K562 (cell line): ENCODE measurements around the gene SAE1. TPM values are rescaled to one million over a fixed set of nuclear protein-coding genes. Genes with fewer than 3 reads are reported as not detected.

Source experiments
- ATAC-seq: fragments of 200-7000 bp; cut with Tn5 transposase; 3 replicates; pipeline ENCODE4 v1.9.1; 2020; ENCODE audit warnings: moderate library complexity
- BruUV-seq: library from RNA; stranded (reverse); fragments of 400-500 nt; replicated peaks from 2 replicates; lab custom pipeline; 2021; lab: Mats Ljungman, UMichigan
- CTCF ChIA-PET: fragments of 300-600 bp; formaldehyde crosslinking; extraction: SDS; loops from one replicate; lab custom pipeline; 2021; ENCODE audit warnings: low intra/inter-chr PET ratio; lab: Yijun Ruan, JAX
- POLR2A ChIA-PET: fragments of 300-600, 350-650 bp; sonication (Branson Sonifier 250); formaldehyde crosslinking; extraction: SDS; loops from one replicate; lab custom pipeline; 2021; ENCODE audit warnings: antibody characterized with exemption, inconsistent platforms; lab: Yijun Ruan, JAX
- DNase-seq, 4 experiments: peaks; one replicate each; pipeline versions ENCODE4 v3.0.0 to v3.0.0-alpha.2; 2011 to 2018; ENCODE audit warnings: low spot score in 3 of 4, mixed read lengths in 3 of 4; ENCODE audit errors: extremely low read depth in 1 of 4
- FAIRE-seq: peaks from 2 replicates; lab custom pipeline; 2011; peaks lifted over from hg19 to GRCh38; lab: Jason Lieb, UNC
- H2AFZ ChIP-seq: 2 replicates; pipeline ENCODE4 v1.6.0; 2011; ENCODE audit warnings: low read depth, low read length, control low read depth, inconsistent platforms
- H3K27ac ChIP-seq: fragments of 200-600 bp; 3 replicates; pipeline ENCODE4 v1.8.0; 2011; ENCODE audit warnings: low read depth, mild to moderate bottlenecking, control low read depth, inconsistent platforms, low read length, moderate library complexity, mixed read lengths; ENCODE audit errors: extremely low read depth
- H3K27me3 ChIP-seq, 2 experiments: fragments of 300-600 bp in 1 of 2; 2 replicates in 1 of 2; 3 replicates in 1 of 2; pipeline versions ENCODE4 v1.6.0 to v1.8.0; 2011; ENCODE audit warnings: inconsistent platforms in 2 of 2, low read length in 2 of 2, mild to moderate bottlenecking in 1 of 2, mixed read lengths in 1 of 2, moderate library complexity in 1 of 2; ENCODE audit not compliant: control insufficient read depth in 2 of 2, insufficient read depth in 2 of 2
- H3K36me3 ChIP-seq: fragments of 300-600 bp; 3 replicates; pipeline ENCODE4 v1.8.0; 2011; ENCODE audit warnings: mild to moderate bottlenecking, low read length, inconsistent platforms; ENCODE audit not compliant: control insufficient read depth, insufficient read depth
- H3K4me1 ChIP-seq, 2 experiments: fragments of 200-600 bp in 1 of 2; replicated peaks in 1 of 2; 2 replicates in 1 of 2; 3 replicates in 1 of 2; pipeline versions ENCODE4 v1.5.1 to v1.8.0; 2011; ENCODE audit warnings: inconsistent platforms in 2 of 2, low read length in 2 of 2, mild to moderate bottlenecking in 1 of 2, mixed read lengths in 1 of 2, moderate library complexity in 1 of 2; ENCODE audit not compliant: control insufficient read depth in 2 of 2, insufficient read depth in 2 of 2
- H3K4me2 ChIP-seq: 2 replicates; pipeline ENCODE4 v1.6.1; 2011; ENCODE audit warnings: low read length, control low read depth, inconsistent platforms, mixed read lengths; ENCODE audit not compliant: insufficient read depth
- H3K4me3 ChIP-seq: fragments of 200-600 bp; sonication (generic), shearing (Covaris generic); 2 replicates; pipeline ENCODE4 v1.5.1; 2016; ENCODE audit warnings: control low read depth, inconsistent platforms
- H3K79me2 ChIP-seq: fragments of 200-600 bp; 3 replicates; pipeline ENCODE4 v1.8.0; 2011; ENCODE audit warnings: low read length, inconsistent platforms; ENCODE audit not compliant: control insufficient read depth, insufficient read depth
- H3K9ac ChIP-seq, 2 experiments: 2 replicates each; pipeline versions ENCODE4 v1.6.0 to v1.6.1; 2011; ENCODE audit warnings: low read depth in 2 of 2, low read length in 2 of 2, control low read depth in 1 of 2, inconsistent platforms in 1 of 2, mild to moderate bottlenecking in 1 of 2, mixed read lengths in 1 of 2; ENCODE audit not compliant: insufficient read depth in 1 of 2
- H3K9me1 ChIP-seq: one replicate; pipeline ENCODE4 v1.6.0; 2011; ENCODE audit warnings: inconsistent platforms, mild to moderate bottlenecking, low read length, moderate library complexity; ENCODE audit not compliant: control insufficient read depth, insufficient read depth
- H3K9me3 ChIP-seq: replicated peaks from 2 replicates; pipeline ENCODE4 v1.5.1; 2011; ENCODE audit warnings: low read depth, low read length, inconsistent platforms; ENCODE audit not compliant: control insufficient read depth, insufficient read depth
- H4K20me1 ChIP-seq: replicated peaks from 2 replicates; pipeline ENCODE4 v1.6.1; 2011; ENCODE audit warnings: low read length, inconsistent platforms, mixed read lengths; ENCODE audit not compliant: control insufficient read depth, insufficient read depth
- BDP1 ChIP-seq: IDR thresholded peaks from 3 replicates; pipeline ENCODE4 v1.6.1; 2011; ENCODE audit not compliant: insufficient read length, insufficient read depth
- CBX1 ChIP-seq: sonication (generic); IDR thresholded peaks from 2 replicates; pipeline ENCODE4 v1.6.1; 2016; ENCODE audit warnings: antibody characterized with exemption, low read depth, mild to moderate bottlenecking
- FOXP1 ChIP-seq: sonication (generic); formaldehyde crosslinking; IDR thresholded peaks from 2 replicates; pipeline ENCODE4 v1.8.0; 2022; ENCODE audit warnings: mild to moderate bottlenecking, missing genetic modification reagents
- GATA2 ChIP-seq: sonication (generic); formaldehyde crosslinking; IDR thresholded peaks from 2 replicates; pipeline ENCODE4 v1.4.0; 2020; ENCODE audit warnings: mild to moderate bottlenecking, missing genetic modification reagents
- GTF3C2 ChIP-seq: IDR thresholded peaks from 3 replicates; pipeline ENCODE4 v1.6.1; 2011; ENCODE audit warnings: borderline replicate concordance, mild to moderate bottlenecking, moderate library complexity; ENCODE audit not compliant: insufficient read length; ENCODE audit errors: extremely low read depth
- HES1 ChIP-seq: fragments of 450-650 bp; IDR thresholded peaks from 2 replicates; pipeline ENCODE4 v1.6.1; 2016; ENCODE audit warnings: low read depth, mild to moderate bottlenecking, moderate library complexity
- JUN ChIP-seq, 2 experiments: sonication (generic) in 1 of 2; formaldehyde crosslinking in 1 of 2; IDR thresholded peaks; 2 replicates each; pipeline versions ENCODE4 v1.6.1 to v1.8.0; 2012 to 2022; ENCODE audit warnings: borderline replicate concordance in 2 of 2, mild to moderate bottlenecking in 2 of 2, improper control_type of control experiment in 1 of 2, low read depth in 1 of 2, low read length in 1 of 2, missing genetic modification reagents in 1 of 2
- KLF13 ChIP-seq: fragments of 450-650 bp; IDR thresholded peaks from 2 replicates; pipeline ENCODE4 v1.6.1; 2016; ENCODE audit warnings: missing genetic modification characterization, low read depth, mild to moderate bottlenecking, missing compliant biosample characterization, moderate library complexity, borderline replicate concordance
- NRF1 ChIP-seq, 2 experiments: fragments of 450-650 bp; IDR thresholded peaks in 1 of 2; conservative IDR thresholded peaks in 1 of 2; 2 replicates each; pipeline ENCODE4 v1.6.1; 2014; ENCODE audit warnings: mild to moderate bottlenecking in 2 of 2
- POLR2AphosphoS2 ChIP-seq: IDR thresholded peaks from 2 replicates; pipeline ENCODE4 v1.6.1; 2012; ENCODE audit warnings: low read length, improper control_type of control experiment
- RBM17 ChIP-seq: fragments of 200-400 bp; formaldehyde crosslinking; IDR thresholded peaks from 2 replicates; pipeline ENCODE4 v1.6.1; 2017; ENCODE audit warnings: low read depth, mild to moderate bottlenecking, low read length, borderline replicate concordance
- SLC30A9 ChIP-seq: fragments of 250-450 bp; sonication (Bioruptor Pico); IDR thresholded peaks from 2 replicates; pipeline ENCODE4 v1.8.0; 2022; ENCODE audit warnings: mild to moderate bottlenecking, moderate library complexity
- USF2 ChIP-seq: sonication (generic); formaldehyde crosslinking; IDR thresholded peaks from 2 replicates; pipeline ENCODE4 v1.5.0; 2020; ENCODE audit warnings: missing genetic modification reagents
- ZFPM2 ChIP-seq: fragments of 250-450 bp; sonication (Bioruptor Pico); IDR thresholded peaks from 2 replicates; pipeline ENCODE4 v1.5.1; 2022; ENCODE audit warnings: mild to moderate bottlenecking
- ZNF165 ChIP-seq: fragments of 250-450 bp; sonication (Bioruptor Pico); IDR thresholded peaks from 2 replicates; pipeline ENCODE4 v1.4.0; 2020; ENCODE audit warnings: borderline replicate concordance
- ZNF197 ChIP-seq: fragments of 200-800 bp; sonication (Bioruptor generic); IDR thresholded peaks from 2 replicates; pipeline ENCODE4 v1.6.1; 2016; ENCODE audit warnings: low read depth, missing genetic modification characterization, missing compliant biosample characterization
- ZNF408 ChIP-seq: fragments of 250-450 bp; sonication (Bioruptor Pico); IDR thresholded peaks from 2 replicates; pipeline ENCODE4 v1.4.0; 2020; ENCODE audit warnings: low read depth, mild to moderate bottlenecking, moderate library complexity
- WGBS: fragments of 100-300 bp; shearing (Covaris generic); methylation state at CpG from one replicate; pipeline ENCODE4 v1.1.6; 2016; ENCODE audit warnings: low coverage, mixed read lengths; ENCODE audit not compliant: insufficient coverage; ENCODE audit errors: missing lambda C conversion rate; 5-methylcytosine and 5-hydroxymethylcytosine counted together
- in situ Hi-C: fragments of 300-500 bp; cut with MboI; formaldehyde crosslinking; loops from 4 replicates; pipeline ENCODE4 v1.15.0; 2018; ENCODE audit warnings: inconsistent platforms, mixed read lengths
- intact Hi-C: fragments of 100-400 bp; cut with micrococcal nuclease; formaldehyde crosslinking; loops from 2 replicates; pipeline ENCODE4 v1.14.2; 2022
- polyA plus RNA-seq, 8 experiments: library from polyadenylated mRNA; depleted of rRNA in 4 of 8; stranded (reverse) in 5 of 8; unstranded in 3 of 8; fragments of >200 nt; fragmentation: Nextera tagmentation in 2 of 8; fragmentation: Illumina TruSeq in 1 of 8; extraction: Ambion mirVana in 2 of 8; extraction: Trizol in 1 of 8; gene quantifications; 2 replicates each; pipeline versions ENCODE4 v1.2.1 to v1.2.3, GENCODE V29; 2011 to 2014; ENCODE audit warnings: inconsistent platforms in 1 of 8, missing spikeins in 1 of 8
- total RNA-seq, 7 experiments: library from RNA; depleted of rRNA in 6 of 7; stranded (reverse); fragments of >200 nt in 6 of 7; fragmentation: Illumina TruSeq in 2 of 7; extraction: Trizol in 2 of 7; gene quantifications; 2 replicates each; pipeline versions ENCODE4 v1.2.1 to v1.2.3, GENCODE V29; 2011 to 2021; ENCODE audit warnings: low replicate concordance in 1 of 7

Gene SAE1
- total and polyA plus RNA-seq, 9 of the 15 experiments (the other 6 are each of a cell fraction or from before 2014, with no cell fraction given), result 82.8 to 299 (median 217) TPM

GRCh38 chr19:47203254-47203653, 72.6 kb downstream of the SAE1 start:
- Histone ChIP-seq H3K36me3 (peaks cover 81% of the 10 kb centered on the region), H4K20me1 (no peaks in the 10 kb centered on the region), H3K9me1 (no peaks in the 10 kb centered on the region), H3K79me2 (no peaks in the 10 kb centered on the region), H3K4me3 (no peak overlapping the region), H3K4me2 (no peak overlapping the region), H3K4me1 (no peaks in the 10 kb centered on the region), H3K27me3 (no peaks in the 10 kb centered on the region), H2AFZ (no peak overlapping the region), H3K9me3 (no peaks in the 10 kb centered on the region), H3K9ac (no peak overlapping the region), H3K27ac (no peak overlapping the region)
- ATAC-seq (no peak), FAIRE-seq (no peak), DNase-seq (no peak)
- intact Hi-C loops (no loop called here), in situ Hi-C loops (no loop called here)
- ChIA-PET POLR2A (interaction anchor here (1.7 to 2.5 kb wide), 2 partner anchors 23 to 41 kb away, joined by 6 to 7 read pairs; no protein-coding TSS in a partner anchor), CTCF (no interaction called here)
- BruUV-seq, result no TSS peak
- TF ChIP-seq ZNF408 (CRISPR knock-in tag) (no peak), ZNF165 (CRISPR knock-in tag) (no peak), GATA2 (no peak), POLR2AphosphoS2 (no peak), SLC30A9 (CRISPR knock-in tag) (no peak), RBM17 (no peak), BDP1 (no peak), KLF13 (tag) (no peak), FOXP1 (no peak), GTF3C2 (no peak), USF2 (CRISPR knock-in tag) (no peak), NRF1 (conservative IDR thresholded peaks at IDR 0.05 in 1 of 2, IDR thresholded peaks at IDR 0.05 in 1 of 2) (no peak), HES1 (no peak), CBX1 (no peak), JUN (IDR thresholded peaks at IDR 0.05; ENCODE audit: borderline replicate concordance, low read depth, low read length) (no peak), JUN (CRISPR knock-in tag; IDR thresholded peaks at IDR 0.05; ENCODE audit: borderline replicate concordance) (no peak), ZNF197 (CRISPR knock-in tag) (no peak), ZFPM2 (no peak)
- 100% methylated on average over 3 of the region's 3 CpGs for WGBS
